DMS 273 treated with DMSO at 0.1 percent for 48 hours (cell line): ENCODE measurements around the gene SLC35D1.

Experiments used
- DNase-seq: peaks from one replicate; lab custom pipeline; 2025; lab: John Stamatoyannopoulos, UW

The SLC35D1 gene

DNA sequence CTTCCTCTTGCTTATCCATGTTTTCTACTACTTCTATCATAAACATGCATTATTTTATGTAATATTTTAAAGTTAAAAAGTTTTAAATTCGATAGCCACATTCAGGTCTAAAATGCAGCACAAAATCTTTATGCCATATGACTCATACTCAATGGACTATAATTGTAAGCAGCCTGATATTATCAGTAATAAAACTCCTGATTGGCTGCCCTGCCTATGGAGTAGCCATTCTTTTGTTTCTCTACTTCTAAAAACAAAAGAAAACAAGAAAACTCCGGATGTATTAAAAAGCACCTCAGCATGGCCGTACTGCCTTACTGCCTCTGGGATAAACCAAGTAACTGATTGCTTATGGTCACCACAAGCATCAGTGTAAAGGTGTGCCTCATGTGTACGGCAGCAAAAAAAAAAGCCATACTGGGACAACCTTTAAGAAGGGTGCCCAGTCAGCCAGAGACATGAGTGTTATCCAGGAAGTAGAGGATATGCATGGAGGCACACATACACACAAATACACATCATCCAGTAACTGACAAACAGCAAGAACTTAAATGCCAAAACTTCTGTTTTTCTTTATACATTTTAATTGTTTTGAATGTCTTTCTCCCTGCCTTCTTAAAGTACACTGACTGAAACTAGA lies 9.2 kb downstream of the SLC35D1 start:
- DNase-seq = no peak

DNA sequence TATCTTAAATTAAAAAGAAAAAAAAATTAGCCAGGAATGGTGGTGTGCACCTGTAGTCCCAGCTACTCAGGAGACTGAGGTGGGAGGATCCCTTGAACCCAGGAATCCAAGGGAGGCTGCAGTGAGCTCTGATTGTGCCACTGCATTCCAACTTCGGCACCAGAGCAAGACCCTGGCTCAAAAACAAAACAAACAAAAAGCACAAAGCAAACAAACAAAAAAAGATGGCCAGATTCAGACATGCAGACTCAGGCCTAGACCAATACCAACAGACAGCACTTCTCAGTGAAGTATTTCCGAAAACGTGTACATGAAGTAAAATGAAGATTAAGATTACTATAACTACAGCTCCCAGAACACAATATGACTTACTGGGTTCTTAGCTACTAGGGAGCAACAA lies 10.6 kb downstream of the SLC35D1 start:
- no peak for DNase-seq

GRCh38 chr1:67041841-67042503 lies 12.0 kb downstream of the SLC35D1 start:
- DNase-seq = no peak

DNA sequence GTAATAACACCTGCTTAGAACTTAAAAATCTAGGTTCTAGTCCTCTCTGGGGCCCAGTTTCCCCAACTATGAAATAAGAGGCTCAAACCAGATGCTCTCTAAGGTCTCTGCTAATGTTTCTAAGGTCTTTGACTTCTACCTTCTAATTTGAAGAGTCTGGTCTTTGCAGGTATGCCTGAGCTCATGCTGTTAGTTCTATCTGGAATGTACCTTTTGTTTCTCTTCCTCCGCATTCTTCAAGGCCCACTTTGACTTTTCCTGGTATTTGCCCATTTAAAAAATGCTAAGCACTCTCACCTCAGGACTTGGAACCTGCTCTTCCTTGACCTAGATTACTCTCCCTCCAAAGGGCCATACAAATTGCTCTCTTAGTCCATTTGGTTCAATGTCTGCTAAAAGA lies 13.5 kb downstream of the SLC35D1 start:
- no peak for DNase-seq

DNA sequence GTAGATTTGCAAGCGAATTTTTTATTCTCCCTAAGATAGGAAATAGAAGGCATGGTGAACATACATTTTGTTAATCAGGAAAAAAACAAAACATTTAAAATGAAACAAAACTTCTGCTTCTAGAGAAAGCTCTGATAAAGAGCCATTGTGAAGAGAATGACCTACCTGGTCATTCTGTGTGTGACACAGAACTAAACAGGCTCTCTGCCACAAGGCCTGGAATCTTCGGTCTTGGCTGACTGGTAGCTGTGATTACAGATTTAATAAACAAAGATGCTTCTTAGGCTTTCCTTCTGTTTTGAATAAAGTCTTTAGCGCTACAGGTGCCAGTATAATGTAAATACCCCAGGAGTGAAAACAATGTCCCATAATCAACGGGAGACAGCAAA lies 22.1 kb downstream of the SLC35D1 start:
- no peak for DNase-seq

GRCh38 chr1:67031121-67031858 lies 22.7 kb downstream of the SLC35D1 start:
- no peak for DNase-seq

GRCh38 chr1:67029472-67029871 lies 24.5 kb downstream of the SLC35D1 start:
- DNase-seq = no peak

DNA sequence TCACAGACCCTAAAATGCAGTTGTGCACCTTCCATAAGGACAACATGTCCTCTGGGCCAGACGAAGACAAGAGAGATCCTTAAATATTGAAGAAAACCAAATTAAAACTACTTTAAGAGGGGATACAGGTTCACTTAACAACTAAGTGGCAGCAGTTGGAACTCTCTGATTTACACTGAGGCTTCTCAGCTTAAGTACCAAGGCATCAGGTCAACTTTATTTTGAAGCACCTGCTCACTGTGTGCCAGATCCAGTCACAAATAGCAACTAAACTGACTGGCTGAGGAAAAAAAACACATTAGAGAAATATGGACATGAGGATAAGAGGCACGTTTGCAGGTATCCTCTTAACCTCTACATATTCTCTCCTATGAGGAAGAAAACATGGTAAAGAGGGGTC lies 33.2 kb downstream of the SLC35D1 start:
- no peak for DNase-seq

DNA sequence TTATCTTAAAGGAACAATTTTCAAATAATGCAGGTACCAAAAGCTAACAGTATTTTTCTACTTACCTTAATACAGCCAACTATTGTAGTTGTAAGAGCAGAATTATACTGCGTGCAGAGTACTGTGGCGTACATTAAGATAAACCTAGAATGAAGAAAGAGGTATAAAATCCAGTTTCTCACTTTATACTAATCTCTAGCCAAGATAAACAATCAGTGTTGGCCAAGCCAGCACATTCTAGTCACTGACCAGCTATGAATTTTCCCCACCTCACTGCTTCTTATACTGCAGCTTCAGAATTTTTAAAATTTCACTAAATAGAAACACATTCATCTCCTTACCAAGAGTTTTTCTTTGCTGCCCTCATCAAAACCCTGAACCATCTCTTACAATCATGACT lies 33.6 kb downstream of the SLC35D1 start:
- no peak for DNase-seq

- no peak for DNase-seq
These were observed 34.3 kb downstream of the SLC35D1 start for GRCh38 chr1:67019600-67020136.

DNA sequence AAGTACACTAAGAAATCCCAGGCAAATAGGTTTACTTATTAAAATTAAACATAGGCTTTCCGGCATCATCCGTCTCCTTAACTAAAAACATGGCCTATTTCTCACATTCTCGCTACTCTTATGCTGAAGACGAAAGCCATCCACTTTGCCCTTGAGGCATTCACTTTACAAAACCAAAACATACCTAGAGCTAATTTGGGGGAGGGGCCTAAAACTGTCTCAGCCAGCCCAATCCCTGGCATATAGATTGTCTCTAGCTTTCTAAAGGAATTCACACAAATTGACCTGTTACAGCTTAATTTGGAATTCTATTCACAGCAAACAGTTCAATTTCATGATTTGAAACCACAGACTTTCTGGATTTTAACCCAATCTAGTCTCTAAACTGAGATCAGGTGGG lies 34.8 kb downstream of the SLC35D1 start:
- DNase-seq = no peak

GRCh38 chr1:67018574-67018973 lies 35.4 kb downstream of the SLC35D1 start:
- no peak for DNase-seq

DNA sequence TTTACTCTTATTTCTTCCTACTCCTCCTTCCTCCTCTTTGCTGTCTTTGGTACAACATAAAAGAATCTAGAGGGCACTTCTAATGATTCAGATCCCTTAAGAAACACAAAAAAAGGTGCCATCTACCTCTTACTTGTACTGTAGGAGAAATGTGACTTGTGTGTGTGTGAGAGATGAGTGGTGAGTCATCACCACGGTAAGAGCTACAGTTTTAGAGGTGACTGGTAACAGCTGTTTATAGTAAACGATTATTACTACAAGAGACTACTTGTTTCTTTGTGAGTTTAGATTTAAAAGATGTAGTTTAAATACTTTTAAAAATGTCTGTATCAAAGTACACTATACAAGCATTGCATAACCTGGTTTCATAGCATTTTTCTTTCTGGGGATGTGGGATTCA lies 40.4 kb downstream of the SLC35D1 start:
- DNase-seq = no peak

- DNase-seq = no peak
These were observed 44.2 kb downstream of the SLC35D1 start for GRCh38 chr1:67009792-67010191.

- no peak for DNase-seq
These were observed 48.9 kb downstream of the SLC35D1 start for GRCh38 chr1:67005068-67005467.

GRCh38 chr1:67004176-67004575 lies 49.8 kb downstream of the SLC35D1 start:
- DNase-seq = no peak

DNA sequence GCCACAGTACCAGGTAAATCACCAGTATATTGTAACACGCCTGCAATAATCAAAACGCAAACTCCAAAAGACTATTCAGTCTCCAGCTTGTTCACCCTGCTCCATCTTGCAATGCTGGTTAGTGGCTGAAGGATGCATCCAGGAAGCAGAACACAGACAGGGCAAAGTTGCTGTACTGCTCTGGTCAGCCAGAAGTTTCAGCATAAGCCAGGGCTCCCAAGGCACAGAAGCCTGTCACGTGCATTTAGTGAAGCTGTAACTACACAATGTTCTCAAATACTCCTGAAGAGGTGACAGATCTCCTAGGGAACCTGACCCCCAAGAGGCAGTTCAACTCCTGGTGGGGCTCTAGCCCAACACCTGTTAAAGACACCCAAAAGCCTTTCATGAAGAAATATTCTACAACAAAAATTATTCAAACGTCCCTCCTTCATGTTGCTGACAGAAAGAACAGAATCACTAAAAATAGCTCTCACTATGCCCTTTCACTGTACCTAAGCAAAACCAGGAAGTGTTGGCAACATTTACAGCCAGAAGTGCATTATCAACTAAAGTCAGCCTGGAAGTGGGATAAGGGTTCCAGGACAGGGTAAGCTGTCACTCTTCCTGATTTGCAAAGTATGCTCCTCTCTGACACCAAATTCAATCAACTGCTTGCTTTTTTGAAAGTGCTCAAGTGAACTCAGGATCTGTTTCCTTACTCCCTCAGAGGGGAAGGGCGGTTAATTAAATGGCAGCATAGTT lies 52.1 kb downstream of the SLC35D1 start:
- no peak for DNase-seq

DNA sequence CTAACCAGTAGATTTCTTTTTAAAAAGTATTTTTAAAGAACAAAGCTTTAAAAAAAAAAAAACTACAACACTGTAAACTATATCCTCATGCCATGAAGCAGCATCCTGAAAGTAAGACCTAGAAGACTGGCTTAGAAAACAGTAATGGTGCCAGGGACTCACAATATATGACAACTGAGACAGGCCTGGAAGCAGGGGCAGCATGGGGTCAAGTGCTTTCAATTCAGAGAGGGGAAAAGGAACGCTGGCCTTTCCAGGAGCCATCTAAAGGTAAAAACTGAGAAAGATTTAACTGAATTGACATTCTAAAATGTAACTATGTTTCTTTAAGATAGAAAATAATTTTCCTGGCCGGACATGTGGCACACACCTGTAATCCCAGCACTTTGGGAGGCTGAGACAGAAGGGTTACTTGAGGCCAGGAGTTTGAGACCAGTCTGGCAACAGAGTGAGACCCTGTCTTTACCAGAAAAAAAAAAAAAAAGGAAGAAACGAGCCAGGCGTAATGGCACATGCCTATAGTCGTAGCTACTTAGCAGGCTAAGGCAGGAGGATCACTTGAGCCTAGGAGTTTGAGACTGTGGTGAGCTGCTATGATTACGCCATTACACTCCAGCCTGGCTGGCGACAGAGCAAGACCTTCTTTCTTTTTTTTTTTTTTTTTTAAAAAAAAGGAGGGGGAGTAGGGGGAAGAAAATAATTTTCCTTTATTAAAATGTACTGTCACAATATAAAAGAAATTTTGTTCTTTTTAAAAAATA lies 54.1 kb downstream of the SLC35D1 start:
- DNase-seq = no peak

GRCh38 chr1:66998972-66999371 lies 55.0 kb downstream of the SLC35D1 start:
- no peak for DNase-seq

GRCh38 chr1:66996018-66996682 lies 57.8 kb downstream of the SLC35D1 start:
- peak; percentile 21 for DNase-seq

DNA sequence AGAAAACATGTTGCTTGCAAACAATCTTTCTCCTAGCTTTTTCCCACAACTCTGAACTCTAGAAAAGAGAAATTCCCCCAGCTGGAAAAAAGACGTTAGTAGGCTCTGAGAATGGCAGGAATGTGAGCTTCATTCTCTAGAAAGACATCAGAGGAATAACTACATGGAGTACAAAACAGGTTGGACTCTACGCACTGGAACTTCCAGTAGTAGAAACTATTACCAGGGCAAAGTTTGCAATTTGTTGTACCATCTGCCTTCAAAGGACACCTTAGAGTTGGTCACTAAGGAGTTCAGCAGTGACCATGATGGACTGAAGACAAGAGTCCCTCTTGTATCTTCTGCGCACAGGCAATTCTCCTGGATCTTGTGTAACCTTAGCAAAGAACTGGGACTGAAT lies 60.9 kb downstream of the SLC35D1 start:
- DNase-seq = no peak
